ENCODE data around the gene PDE6B. TPM values are rescaled to one million over a fixed set of nuclear protein-coding genes. Genes with fewer than 3 reads are reported as not detected.

PDE6B gene
- total RNA-seq, 1 donor: not detected

- Histone ChIP-seq H3K27me3 (ENCODE audit: insufficient read depth, low read length) (peaks cover 5% of the 10 kb centered on the region), H3K4me3 (ENCODE audit: insufficient read depth, low read length) (no peak overlapping the region), H3K36me3 (ENCODE audit: insufficient read depth, low read length) (no peaks in the 10 kb centered on the region), H3K4me1 (ENCODE audit: insufficient read depth, low read length) (no peaks in the 10 kb centered on the region), H3K79me2 (ENCODE audit: insufficient read depth, low read length) (no peaks in the 10 kb centered on the region), H2AFZ (ENCODE audit: low read length) (no peak overlapping the region), H4K20me1 (ENCODE audit: insufficient read depth, low read length) (no peaks in the 10 kb centered on the region), H3K4me2 (ENCODE audit: insufficient read depth, low read length) (no peak overlapping the region), H3K9me3 (ENCODE audit: low read depth, low read length) (no peaks in the 10 kb centered on the region), H3K27ac (ENCODE audit: low read depth, low read length) (no peak overlapping the region)
- peak; percentile 69 for DNase-seq (ENCODE audit: insufficient read length, low spot score, missing footprints)
- TF ChIP-seq, protein P1, sequence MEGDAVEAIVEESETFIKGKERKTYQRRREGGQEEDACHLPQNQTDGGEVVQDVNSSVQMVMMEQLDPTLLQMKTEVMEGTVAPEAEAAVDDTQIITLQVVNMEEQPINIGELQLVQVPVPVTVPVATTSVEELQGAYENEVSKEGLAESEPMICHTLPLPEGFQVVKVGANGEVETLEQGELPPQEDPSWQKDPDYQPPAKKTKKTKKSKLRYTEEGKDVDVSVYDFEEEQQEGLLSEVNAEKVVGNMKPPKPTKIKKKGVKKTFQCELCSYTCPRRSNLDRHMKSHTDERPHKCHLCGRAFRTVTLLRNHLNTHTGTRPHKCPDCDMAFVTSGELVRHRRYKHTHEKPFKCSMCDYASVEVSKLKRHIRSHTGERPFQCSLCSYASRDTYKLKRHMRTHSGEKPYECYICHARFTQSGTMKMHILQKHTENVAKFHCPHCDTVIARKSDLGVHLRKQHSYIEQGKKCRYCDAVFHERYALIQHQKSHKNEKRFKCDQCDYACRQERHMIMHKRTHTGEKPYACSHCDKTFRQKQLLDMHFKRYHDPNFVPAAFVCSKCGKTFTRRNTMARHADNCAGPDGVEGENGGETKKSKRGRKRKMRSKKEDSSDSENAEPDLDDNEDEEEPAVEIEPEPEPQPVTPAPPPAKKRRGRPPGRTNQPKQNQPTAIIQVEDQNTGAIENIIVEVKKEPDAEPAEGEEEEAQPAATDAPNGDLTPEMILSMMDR (IDR thresholded peaks at IDR 0.05; ENCODE audit: extremely low read depth, low read depth, low read length): no peak
Observed at GRCh38 chr4:617644-618641, 7.4 kb upstream of the PDE6B start.

DNA sequence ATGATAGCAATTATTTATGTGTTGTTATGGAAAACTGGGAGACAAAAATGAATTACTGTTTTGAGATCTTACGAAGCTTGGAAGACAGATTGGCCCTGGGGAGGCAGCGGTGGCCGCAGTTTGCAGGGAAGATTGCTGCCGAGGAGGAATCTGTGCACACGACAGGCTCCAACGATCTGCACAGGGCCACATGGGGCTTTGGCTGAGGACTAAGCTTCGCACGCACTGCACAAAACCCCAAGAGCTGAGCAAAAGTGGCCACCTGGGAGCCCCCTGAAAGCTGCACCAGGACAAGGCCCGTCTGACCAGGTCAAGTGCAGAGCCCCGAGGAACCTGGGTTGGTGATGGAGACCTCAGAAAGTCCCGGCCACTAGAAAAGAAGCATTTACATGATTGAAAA lies 5.2 kb upstream of the PDE6B start:
- DNase-seq (ENCODE audit: insufficient read length, low spot score, missing footprints): peak; percentile 35
- no peaks in the 10 kb centered on the region for H4K20me1 ChIP-seq (ENCODE audit: insufficient read depth, low read length)
- H2AFZ ChIP-seq (ENCODE audit: low read length): no peak overlapping the region
- no peak overlapping the region for H3K4me3 ChIP-seq (ENCODE audit: insufficient read depth, low read length)
- H3K79me2 ChIP-seq (ENCODE audit: insufficient read depth, low read length): no peaks in the 10 kb centered on the region
- TF ChIP-seq, protein P1 (IDR thresholded peaks at IDR 0.05; ENCODE audit: extremely low read depth, low read depth, low read length): no peak
- H3K9me3 ChIP-seq (ENCODE audit: low read depth, low read length): no peaks in the 10 kb centered on the region
- H3K4me1 ChIP-seq (ENCODE audit: insufficient read depth, low read length): no peaks in the 10 kb centered on the region
- no peak overlapping the region for H3K4me2 ChIP-seq (ENCODE audit: insufficient read depth, low read length)
- H3K36me3 ChIP-seq (ENCODE audit: insufficient read depth, low read length): no peaks in the 10 kb centered on the region
- H3K27ac ChIP-seq (ENCODE audit: low read depth, low read length): no peak overlapping the region
- H3K27me3 ChIP-seq (ENCODE audit: insufficient read depth, low read length): no peaks in the 10 kb centered on the region

GRCh38 chr4:620851-621261 lies 4.5 kb upstream of the PDE6B start:
- Histone ChIP-seq H3K4me1 (ENCODE audit: insufficient read depth, low read length) (no peaks in the 10 kb centered on the region), H3K27me3 (ENCODE audit: insufficient read depth, low read length) (no peaks in the 10 kb centered on the region), H4K20me1 (ENCODE audit: insufficient read depth, low read length) (no peaks in the 10 kb centered on the region), H2AFZ (ENCODE audit: low read length) (no peak overlapping the region), H3K27ac (ENCODE audit: low read depth, low read length) (no peak overlapping the region), H3K4me3 (ENCODE audit: insufficient read depth, low read length) (no peak overlapping the region), H3K4me2 (ENCODE audit: insufficient read depth, low read length) (no peak overlapping the region), H3K9me3 (ENCODE audit: low read depth, low read length) (no peaks in the 10 kb centered on the region), H3K79me2 (ENCODE audit: insufficient read depth, low read length) (no peaks in the 10 kb centered on the region), H3K36me3 (ENCODE audit: insufficient read depth, low read length) (no peaks in the 10 kb centered on the region)
- TF ChIP-seq, protein P1 (IDR thresholded peaks at IDR 0.05; ENCODE audit: extremely low read depth, low read depth, low read length): no peak
- no peak for DNase-seq (ENCODE audit: insufficient read length, low spot score, missing footprints)

- no peaks in the 10 kb centered on the region for H3K9me3 ChIP-seq (ENCODE audit: low read depth, low read length)
- no peak overlapping the region for H3K4me3 ChIP-seq (ENCODE audit: insufficient read depth, low read length)
- no peak overlapping the region for H2AFZ ChIP-seq (ENCODE audit: low read length)
- H3K27me3 ChIP-seq (ENCODE audit: insufficient read depth, low read length): no peaks in the 10 kb centered on the region
- H3K4me1 ChIP-seq (ENCODE audit: insufficient read depth, low read length): no peaks in the 10 kb centered on the region
- H3K36me3 ChIP-seq (ENCODE audit: insufficient read depth, low read length): no peaks in the 10 kb centered on the region
- TF ChIP-seq, protein P1 (IDR thresholded peaks at IDR 0.05; ENCODE audit: extremely low read depth, low read depth, low read length): no peak
- H3K4me2 ChIP-seq (ENCODE audit: insufficient read depth, low read length): no peak overlapping the region
- peak; percentile 83 for DNase-seq (ENCODE audit: insufficient read length, low spot score, missing footprints)
- no peak overlapping the region for H3K27ac ChIP-seq (ENCODE audit: low read depth, low read length)
- no peaks in the 10 kb centered on the region for H4K20me1 ChIP-seq (ENCODE audit: insufficient read depth, low read length)
- no peaks in the 10 kb centered on the region for H3K79me2 ChIP-seq (ENCODE audit: insufficient read depth, low read length)
Observed at GRCh38 chr4:621296-622070, 3.9 kb upstream of the PDE6B start.
